Erythroblast (primary cell): ENCODE measurements around the gene VPS52.

ENCODE experiments used
- GATA1 ChIP-seq: IDR thresholded peaks from 2 replicates; pipeline ENCODE4 v1.6.1; 2011; ENCODE audit warnings: low read depth, mild to moderate bottlenecking, control low read depth, low read length, moderate library complexity
- POLR2A ChIP-seq: IDR thresholded peaks from 2 replicates; pipeline ENCODE4 v1.6.1; 2011; ENCODE audit warnings: mild to moderate bottlenecking, low read length

DNA sequence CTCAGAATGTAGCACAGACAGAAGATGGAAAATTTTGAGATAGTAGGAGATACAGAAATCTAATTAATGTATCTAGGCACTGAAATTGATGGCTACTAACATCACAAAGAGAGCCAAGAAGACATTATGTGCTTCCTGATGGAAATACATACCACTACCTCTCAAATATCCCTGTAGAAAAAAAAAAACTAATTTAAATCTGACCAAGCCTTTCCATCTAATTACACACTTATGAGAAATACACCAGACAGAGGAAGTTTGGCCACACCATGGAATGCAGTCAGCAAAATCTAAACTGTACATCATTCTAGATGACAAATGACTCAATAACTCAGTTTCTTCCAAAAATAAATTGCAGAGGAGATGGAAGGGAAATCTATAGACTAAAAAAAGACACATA lies 18.9 kb downstream of the VPS52 start:
- no peak for TF ChIP-seq GATA1
- TF ChIP-seq POLR2A: no peak
